ENCODE data around the gene RPL29. TPM values are rescaled to one million over a fixed set of nuclear protein-coding genes. Genes with fewer than 3 reads are reported as not detected.

The RPL29 gene
- total and polyA plus RNA-seq, 2 of the 8 experiments (the other 6 are each of a cell fraction or from before 2014, with no cell fraction given): 1,467 to 2,660 TPM

DNA sequence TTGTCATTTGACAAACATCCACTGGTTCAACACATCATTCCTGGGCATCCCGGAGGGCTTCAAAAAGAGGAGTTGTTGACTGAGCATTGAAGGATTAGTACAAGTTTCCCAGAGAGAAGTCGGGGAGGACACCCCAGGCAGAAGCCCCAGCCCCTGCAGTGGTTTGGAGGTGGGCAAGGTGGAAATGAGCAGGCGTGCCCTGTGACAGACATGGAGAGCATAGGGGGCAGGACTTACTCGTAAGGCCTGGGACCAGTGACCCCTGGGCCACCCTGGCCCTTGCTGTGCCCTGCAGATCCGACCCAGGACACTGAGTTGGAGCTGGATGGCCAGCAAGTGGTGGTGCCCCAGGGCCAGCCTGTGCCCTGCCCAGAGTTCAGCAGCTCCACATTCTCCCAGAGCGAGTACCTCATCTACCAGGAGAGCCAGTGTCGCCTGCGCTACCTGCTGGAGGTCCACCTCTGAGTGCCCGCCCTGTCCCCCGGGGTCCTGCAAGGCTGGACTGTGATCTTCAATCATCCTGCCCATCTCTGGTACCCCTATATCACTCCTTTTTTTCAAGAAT lies 47.6 kb downstream of the RPL29 start (continued):
- TF ChIP-seq, protein P1, sequence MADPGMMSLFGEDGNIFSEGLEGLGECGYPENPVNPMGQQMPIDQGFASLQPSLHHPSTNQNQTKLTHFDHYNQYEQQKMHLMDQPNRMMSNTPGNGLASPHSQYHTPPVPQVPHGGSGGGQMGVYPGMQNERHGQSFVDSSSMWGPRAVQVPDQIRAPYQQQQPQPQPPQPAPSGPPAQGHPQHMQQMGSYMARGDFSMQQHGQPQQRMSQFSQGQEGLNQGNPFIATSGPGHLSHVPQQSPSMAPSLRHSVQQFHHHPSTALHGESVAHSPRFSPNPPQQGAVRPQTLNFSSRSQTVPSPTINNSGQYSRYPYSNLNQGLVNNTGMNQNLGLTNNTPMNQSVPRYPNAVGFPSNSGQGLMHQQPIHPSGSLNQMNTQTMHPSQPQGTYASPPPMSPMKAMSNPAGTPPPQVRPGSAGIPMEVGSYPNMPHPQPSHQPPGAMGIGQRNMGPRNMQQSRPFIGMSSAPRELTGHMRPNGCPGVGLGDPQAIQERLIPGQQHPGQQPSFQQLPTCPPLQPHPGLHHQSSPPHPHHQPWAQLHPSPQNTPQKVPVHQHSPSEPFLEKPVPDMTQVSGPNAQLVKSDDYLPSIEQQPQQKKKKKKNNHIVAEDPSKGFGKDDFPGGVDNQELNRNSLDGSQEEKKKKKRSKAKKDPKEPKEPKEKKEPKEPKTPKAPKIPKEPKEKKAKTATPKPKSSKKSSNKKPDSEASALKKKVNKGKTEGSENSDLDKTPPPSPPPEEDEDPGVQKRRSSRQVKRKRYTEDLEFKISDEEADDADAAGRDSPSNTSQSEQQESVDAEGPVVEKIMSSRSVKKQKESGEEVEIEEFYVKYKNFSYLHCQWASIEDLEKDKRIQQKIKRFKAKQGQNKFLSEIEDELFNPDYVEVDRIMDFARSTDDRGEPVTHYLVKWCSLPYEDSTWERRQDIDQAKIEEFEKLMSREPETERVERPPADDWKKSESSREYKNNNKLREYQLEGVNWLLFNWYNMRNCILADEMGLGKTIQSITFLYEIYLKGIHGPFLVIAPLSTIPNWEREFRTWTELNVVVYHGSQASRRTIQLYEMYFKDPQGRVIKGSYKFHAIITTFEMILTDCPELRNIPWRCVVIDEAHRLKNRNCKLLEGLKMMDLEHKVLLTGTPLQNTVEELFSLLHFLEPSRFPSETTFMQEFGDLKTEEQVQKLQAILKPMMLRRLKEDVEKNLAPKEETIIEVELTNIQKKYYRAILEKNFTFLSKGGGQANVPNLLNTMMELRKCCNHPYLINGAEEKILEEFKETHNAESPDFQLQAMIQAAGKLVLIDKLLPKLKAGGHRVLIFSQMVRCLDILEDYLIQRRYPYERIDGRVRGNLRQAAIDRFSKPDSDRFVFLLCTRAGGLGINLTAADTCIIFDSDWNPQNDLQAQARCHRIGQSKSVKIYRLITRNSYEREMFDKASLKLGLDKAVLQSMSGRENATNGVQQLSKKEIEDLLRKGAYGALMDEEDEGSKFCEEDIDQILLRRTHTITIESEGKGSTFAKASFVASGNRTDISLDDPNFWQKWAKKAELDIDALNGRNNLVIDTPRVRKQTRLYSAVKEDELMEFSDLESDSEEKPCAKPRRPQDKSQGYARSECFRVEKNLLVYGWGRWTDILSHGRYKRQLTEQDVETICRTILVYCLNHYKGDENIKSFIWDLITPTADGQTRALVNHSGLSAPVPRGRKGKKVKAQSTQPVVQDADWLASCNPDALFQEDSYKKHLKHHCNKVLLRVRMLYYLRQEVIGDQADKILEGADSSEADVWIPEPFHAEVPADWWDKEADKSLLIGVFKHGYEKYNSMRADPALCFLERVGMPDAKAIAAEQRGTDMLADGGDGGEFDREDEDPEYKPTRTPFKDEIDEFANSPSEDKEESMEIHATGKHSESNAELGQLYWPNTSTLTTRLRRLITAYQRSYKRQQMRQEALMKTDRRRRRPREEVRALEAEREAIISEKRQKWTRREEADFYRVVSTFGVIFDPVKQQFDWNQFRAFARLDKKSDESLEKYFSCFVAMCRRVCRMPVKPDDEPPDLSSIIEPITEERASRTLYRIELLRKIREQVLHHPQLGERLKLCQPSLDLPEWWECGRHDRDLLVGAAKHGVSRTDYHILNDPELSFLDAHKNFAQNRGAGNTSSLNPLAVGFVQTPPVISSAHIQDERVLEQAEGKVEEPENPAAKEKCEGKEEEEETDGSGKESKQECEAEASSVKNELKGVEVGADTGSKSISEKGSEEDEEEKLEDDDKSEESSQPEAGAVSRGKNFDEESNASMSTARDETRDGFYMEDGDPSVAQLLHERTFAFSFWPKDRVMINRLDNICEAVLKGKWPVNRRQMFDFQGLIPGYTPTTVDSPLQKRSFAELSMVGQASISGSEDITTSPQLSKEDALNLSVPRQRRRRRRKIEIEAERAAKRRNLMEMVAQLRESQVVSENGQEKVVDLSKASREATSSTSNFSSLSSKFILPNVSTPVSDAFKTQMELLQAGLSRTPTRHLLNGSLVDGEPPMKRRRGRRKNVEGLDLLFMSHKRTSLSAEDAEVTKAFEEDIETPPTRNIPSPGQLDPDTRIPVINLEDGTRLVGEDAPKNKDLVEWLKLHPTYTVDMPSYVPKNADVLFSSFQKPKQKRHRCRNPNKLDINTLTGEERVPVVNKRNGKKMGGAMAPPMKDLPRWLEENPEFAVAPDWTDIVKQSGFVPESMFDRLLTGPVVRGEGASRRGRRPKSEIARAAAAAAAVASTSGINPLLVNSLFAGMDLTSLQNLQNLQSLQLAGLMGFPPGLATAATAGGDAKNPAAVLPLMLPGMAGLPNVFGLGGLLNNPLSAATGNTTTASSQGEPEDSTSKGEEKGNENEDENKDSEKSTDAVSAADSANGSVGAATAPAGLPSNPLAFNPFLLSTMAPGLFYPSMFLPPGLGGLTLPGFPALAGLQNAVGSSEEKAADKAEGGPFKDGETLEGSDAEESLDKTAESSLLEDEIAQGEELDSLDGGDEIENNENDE (IDR thresholded peaks at IDR 0.05; ENCODE audit: insufficient replicate concordance, low read length): no peak
- no peak for TF ChIP-seq POLR2A (IDR thresholded peaks at IDR 0.05; ENCODE audit: control extremely low read depth in 1 of 2, low read depth in 2 of 2, low read length in 2 of 2)
- no peak for TF ChIP-seq MAFK (IDR thresholded peaks at IDR 0.05; ENCODE audit: low read depth, low read length)
- no peak for TF ChIP-seq SRF (IDR thresholded peaks at IDR 0.05; ENCODE audit: low read depth, low read length)
- no peak for TF ChIP-seq SP2 (IDR thresholded peaks at IDR 0.05; ENCODE audit: low read length)
- TF ChIP-seq NRF1 (IDR thresholded peaks at IDR 0.05; ENCODE audit: low read depth, low read length): no peak
- no peak for TF ChIP-seq BACH1 (IDR thresholded peaks at IDR 0.05; ENCODE audit: low read length)
- no peak for TF ChIP-seq CBX8 (IDR thresholded peaks at IDR 0.05; ENCODE audit: borderline replicate concordance, low read depth, low read length)
- no peak for TF ChIP-seq TAF7 (optimal IDR thresholded peaks at IDR 0.05; ENCODE audit: borderline replicate concordance, low read depth, low read length)
- TF ChIP-seq CHD2 (IDR thresholded peaks at IDR 0.05; ENCODE audit: low read length): no peak
- TF ChIP-seq EP300 (IDR thresholded peaks at IDR 0.05; ENCODE audit: borderline replicate concordance in 1 of 2, low read depth in 2 of 2, low read length in 2 of 2): no peak
